PC-9 (cell line): ENCODE results near the gene DLEC1.
"Not testable (repeated sequence)": the region's sequence is repeated elsewhere in the genome, so short reads cannot be mapped to it uniquely, and the experiment has no call there.

Source experiments
- CTCF ChIP-seq: fragments of 200-600 bp; sonication (generic); conservative IDR thresholded peaks from 2 replicates; pipeline ENCODE4 v1.6.1; 2017; ENCODE audit warnings: mixed run types, antibody characterized with exemption, mild to moderate bottlenecking, moderate library complexity
- EZH2 ChIP-seq: fragments of 200-600 bp; sonication (generic); IDR thresholded peaks from 2 replicates; pipeline ENCODE4 v1.8.0; 2017; ENCODE audit warnings: antibody characterized with exemption, low read depth

GRCh38 chr3:38033586-38033985, 5.4 kb upstream of the DLEC1 start:
- not testable (repeated sequence) for TF ChIP-seq CTCF, EZH2
